Activated T-cell treated with anti-CD3 and anti-CD28 coated beads, Interleukin-2, amount 50 U/mL, for 4 hours (primary cell): ENCODE results near the gene MED27. TPM values are rescaled to one million over a fixed set of nuclear protein-coding genes. Genes with fewer than 3 reads are reported as not detected.
"Not testable (repeated sequence)": the region's sequence is repeated elsewhere in the genome, so short reads cannot be mapped to it uniquely, and the experiment has no call there.

Experiments
- ATAC-seq, 2 donors: fragments of 200-7000 bp; cut with Tn5 transposase; one replicate each; pipeline ENCODE4 v1.10.0; 2021
- DNase-seq: peaks from one replicate; pipeline ENCODE4 v3.0.0-alpha.2; 2020
- H3K27me3 Mint-ChIP-seq: one replicate; pipeline ENCODE4 v1.8.0; 2021; ENCODE audit warnings: low read depth, mixed read lengths
- H3K36me3 Mint-ChIP-seq: one replicate; pipeline ENCODE4 v1.8.0; 2022; ENCODE audit warnings: mixed read lengths; ENCODE audit not compliant: insufficient read depth
- H3K4me1 Mint-ChIP-seq: one replicate; pipeline ENCODE4 v1.8.0; 2021; ENCODE audit warnings: low read depth, mixed read lengths
- H3K4me3 Mint-ChIP-seq: one replicate; pipeline ENCODE4 v1.8.0; 2021; ENCODE audit warnings: mild to moderate bottlenecking, moderate library complexity, mixed read lengths
- H3K9me3 Mint-ChIP-seq: one replicate; pipeline ENCODE4 v1.8.0; 2021; ENCODE audit warnings: mixed read lengths
- total RNA-seq, 3 donors: library from RNA; stranded (reverse); gene quantifications; one replicate each; pipeline ENCODE4 v1.2.1, GENCODE V29; 2021

MED27 gene
- total RNA-seq, 3 donors from 2014 or later, result 43.6 to 47.8 (median 46.1) TPM

DNA sequence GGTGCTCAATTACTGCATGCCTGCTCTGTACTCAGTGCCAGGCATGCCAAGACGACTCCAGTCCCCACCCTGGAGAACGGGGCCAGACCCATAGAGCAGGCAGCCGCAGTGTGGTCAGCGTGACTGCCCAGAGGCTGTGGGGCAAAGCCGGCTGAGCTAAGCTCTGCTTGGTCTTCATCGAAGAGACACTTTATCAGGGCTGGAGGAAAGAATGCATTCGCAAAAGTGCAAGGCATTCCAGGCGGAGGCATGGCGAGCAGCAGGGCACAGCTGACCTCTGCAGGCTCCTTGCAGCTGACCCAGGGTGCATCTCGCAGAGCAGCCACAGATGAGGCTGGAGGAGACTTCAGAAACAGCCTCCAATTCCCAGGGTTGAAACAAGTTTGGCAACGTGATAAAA is 13.6 kb downstream of the MED27 start:
- Mint-ChIP-seq H3K9me3 (no peaks in the 10 kb centered on the region), H3K4me3 (no peak overlapping the region), H3K36me3 (peaks cover 23% of the 10 kb centered on the region), H3K27me3 (no peaks in the 10 kb centered on the region), H3K4me1 (peaks cover 8% of the 10 kb centered on the region)
- no peak for DNase-seq
- no peak for ATAC-seq

DNA sequence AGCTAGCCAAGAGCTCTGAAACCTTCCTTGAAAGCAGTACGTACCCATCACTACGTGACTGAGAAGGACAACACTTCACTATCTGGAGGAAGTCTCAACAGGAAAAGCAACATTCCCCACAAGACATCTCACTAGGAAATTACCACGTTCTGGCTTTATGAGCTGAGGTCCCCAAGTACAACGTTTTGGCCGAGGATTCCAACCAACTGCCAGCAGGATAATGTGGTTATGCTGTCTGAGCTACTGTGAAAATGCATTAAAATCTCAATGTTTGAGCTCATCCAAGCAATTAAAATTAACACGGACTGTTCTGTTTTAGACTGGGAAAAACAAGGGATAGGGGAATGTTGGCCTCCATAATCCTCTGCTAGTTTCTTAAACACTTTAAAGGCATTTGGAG is 16.4 kb downstream of the MED27 start:
- peaks cover 29% of the 10 kb centered on the region for H3K36me3 Mint-ChIP-seq
- H3K9me3 Mint-ChIP-seq, result peaks cover 10% of the 10 kb centered on the region
- no peak for ATAC-seq
- H3K4me1 Mint-ChIP-seq, result peaks cover 8% of the 10 kb centered on the region
- H3K4me3 Mint-ChIP-seq, result no peak overlapping the region
- no peak for DNase-seq
- no peaks in the 10 kb centered on the region for H3K27me3 Mint-ChIP-seq

DNA sequence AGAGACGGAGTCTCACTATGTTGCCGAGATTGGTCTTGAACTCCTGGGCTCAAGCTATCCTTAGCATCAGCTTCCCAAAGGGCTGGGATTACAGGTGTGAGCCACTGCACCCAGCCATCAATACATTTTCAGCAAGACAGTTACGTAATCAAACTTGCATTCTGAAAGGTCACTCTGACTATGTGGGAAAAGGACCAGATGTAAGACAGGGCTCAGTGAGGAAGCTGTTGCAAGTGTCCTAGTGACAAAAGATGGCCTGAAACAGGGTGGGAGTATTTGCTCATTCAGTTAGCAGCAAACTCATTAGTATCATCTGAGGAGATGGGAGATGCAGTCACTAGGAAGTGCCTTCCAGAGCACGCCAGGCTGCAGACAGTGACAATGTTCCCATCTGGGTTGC is 16.9 kb downstream of the MED27 start:
- Mint-ChIP-seq H3K27me3 (no peaks in the 10 kb centered on the region), H3K9me3 (peaks cover 10% of the 10 kb centered on the region), H3K36me3 (peaks cover 30% of the 10 kb centered on the region), H3K4me3 (no peak overlapping the region), H3K4me1 (peaks cover 8% of the 10 kb centered on the region)
- DNase-seq, result no peak
- no peak for ATAC-seq

DNA sequence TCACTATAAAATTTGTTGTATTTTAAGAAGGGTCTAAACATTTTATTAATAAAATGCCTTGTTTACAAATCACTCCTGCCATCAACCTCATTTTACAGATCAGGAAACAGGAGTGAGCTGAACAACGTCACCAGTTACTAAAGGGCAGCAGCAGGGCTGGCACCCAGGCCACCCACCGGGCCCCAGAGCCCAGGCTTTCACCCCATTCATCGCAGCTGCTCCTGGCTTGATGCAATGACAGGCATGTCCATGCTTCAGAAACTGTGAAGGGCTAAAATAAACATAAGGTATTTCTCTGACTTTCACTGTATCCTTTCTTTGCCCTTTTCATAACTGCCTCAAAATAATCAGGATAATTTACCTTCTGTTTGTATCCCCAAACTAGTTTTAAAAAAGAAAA is 18.1 kb downstream of the MED27 start:
- ATAC-seq, result no peak
- Mint-ChIP-seq H3K36me3 (peaks cover 27% of the 10 kb centered on the region), H3K27me3 (no peaks in the 10 kb centered on the region), H3K4me3 (no peak overlapping the region), H3K4me1 (peaks cover 4% of the 10 kb centered on the region), H3K9me3 (peaks cover 10% of the 10 kb centered on the region)
- no peak for DNase-seq

DNA sequence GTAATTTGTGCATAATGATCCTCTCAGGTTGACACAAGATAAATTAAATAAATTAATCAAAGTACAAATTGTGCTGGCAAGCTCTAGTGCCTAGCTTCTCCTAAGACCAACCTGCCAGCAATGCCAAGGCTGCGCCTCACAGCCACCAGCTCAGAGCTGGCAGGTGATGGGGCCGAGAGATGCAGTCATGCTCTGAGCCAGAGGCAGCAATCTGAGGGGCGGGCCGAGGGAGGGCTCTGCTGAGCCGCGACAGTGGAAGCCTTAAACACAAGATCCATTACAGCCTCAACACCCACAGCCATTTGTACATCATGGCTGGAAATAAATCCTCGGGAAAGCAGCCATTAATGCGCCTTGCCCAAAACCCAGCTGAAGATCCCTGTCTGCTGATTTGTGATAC is 20.3 kb downstream of the MED27 start:
- Mint-ChIP-seq H3K4me3 (no peak overlapping the region), H3K9me3 (peaks cover 10% of the 10 kb centered on the region), H3K36me3 (peaks cover 27% of the 10 kb centered on the region), H3K27me3 (no peaks in the 10 kb centered on the region), H3K4me1 (peaks cover 16% of the 10 kb centered on the region)
- ATAC-seq (no peak), DNase-seq (no peak)

DNA sequence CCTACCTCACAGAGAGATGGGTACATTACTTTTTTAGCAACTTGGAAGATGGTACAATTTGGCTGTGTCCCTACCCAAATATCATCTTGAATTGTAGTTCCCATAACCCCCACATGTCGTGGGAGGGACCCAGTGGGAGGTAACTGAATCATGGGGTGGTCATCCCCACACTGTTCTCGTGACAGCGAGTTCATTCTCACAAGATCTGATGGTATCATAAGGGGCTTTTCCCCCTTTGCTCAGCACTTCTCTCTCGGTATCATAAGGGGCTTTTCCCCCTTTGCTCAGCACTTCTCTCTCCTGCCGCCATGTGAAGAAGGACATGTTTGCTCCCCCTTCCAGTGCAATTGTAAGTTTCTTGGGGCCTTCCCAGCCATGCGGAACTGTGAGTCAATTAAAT is 21.4 kb downstream of the MED27 start:
- not testable (repeated sequence) for DNase-seq, ATAC-seq, H3K27me3 Mint-ChIP-seq, H3K4me3 Mint-ChIP-seq
- Mint-ChIP-seq H3K36me3 (peaks cover 21% of the 10 kb centered on the region), H3K4me1 (peaks cover 16% of the 10 kb centered on the region), H3K9me3 (peaks cover 10% of the 10 kb centered on the region)

DNA sequence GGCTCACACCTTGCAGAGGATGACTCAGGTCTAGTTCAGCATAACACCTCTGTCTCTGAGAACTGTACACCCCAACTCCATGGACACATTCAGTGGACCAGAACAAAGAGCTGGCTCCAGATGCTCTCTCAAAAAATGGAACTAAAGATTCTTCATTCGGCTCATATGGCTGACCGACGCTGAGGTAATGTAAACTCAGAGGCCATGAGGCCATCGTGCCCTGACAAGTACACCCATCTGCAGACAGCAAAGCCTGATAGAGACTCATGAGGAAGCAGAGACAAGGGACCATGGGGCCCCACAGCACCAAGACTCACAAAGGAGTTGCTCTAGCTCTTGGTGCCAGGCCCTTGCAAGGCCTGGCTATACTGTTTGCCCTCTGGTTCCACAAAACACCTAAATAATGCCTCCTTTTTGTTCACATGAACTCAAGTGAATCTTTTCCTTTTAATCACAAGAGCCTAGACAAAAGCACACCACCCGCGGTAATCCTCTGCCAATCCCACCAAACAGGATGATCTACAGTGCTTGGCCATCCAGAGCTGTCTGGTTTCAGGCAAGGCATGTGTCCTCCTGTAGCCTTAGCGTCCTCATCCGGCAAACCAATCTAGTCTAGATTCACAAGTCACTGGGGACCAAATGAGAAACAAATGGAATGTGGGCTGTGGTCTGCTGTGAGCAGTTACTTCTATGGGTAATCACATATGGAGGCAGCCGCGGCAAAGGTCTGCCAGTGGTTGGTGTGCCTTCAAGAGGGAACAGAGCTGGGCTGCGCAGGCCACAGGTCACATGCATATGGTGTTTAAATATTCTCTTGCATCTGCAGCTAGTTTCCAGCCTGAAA is 22.7 kb downstream of the MED27 start:
- Mint-ChIP-seq H3K9me3 (peaks cover 10% of the 10 kb centered on the region), H3K36me3 (peaks cover 22% of the 10 kb centered on the region), H3K27me3 (no peaks in the 10 kb centered on the region), H3K4me3 (no peak overlapping the region), H3K4me1 (peaks cover 15% of the 10 kb centered on the region)
- no peak for ATAC-seq
- no peak for DNase-seq

DNA sequence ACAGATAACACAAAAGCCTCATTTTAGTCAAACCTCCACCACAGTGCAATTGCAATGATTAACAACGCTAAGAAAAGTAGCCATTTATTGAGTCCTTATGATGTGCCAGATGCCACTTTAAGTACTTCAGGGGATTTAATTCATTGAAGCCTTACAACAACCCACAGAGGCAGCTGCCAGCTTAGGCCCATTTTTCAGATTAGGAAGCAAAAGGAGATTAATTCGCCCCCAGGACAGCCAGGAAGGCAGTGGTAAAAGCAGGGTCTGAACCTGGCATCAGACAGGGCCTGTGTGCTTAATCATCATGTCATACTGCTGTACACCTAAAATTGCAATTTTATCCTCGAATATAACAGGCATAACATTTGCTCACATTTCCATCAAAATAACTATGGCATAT is 23.9 kb downstream of the MED27 start:
- DNase-seq, result no peak
- Mint-ChIP-seq H3K4me3 (no peak overlapping the region), H3K4me1 (peaks cover 15% of the 10 kb centered on the region), H3K27me3 (no peaks in the 10 kb centered on the region), H3K36me3 (peaks cover 20% of the 10 kb centered on the region), H3K9me3 (peaks cover 10% of the 10 kb centered on the region)
- ATAC-seq, result no peak

DNA sequence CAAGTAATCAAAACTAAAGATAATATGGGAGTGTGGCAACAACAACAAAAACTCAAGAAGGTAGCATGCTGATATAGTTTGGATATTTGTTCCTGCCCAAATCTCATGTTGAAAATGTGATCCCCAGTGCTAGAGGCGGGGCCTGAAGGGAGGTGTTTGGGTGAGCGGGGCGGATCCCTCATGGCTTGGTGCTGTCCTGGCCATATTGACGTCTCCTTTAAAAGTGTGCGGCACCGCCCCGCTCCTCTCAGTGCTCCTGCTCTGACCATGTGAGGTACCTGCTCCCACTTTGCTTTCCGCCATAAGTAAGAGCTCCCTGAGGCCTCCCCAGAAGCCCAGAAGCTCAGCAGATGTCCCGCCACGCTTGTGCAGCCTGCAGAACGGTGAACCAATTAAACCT is 25.6 kb downstream of the MED27 start:
- no peak for ATAC-seq
- H3K4me1 Mint-ChIP-seq, result peaks cover 20% of the 10 kb centered on the region
- H3K27me3 Mint-ChIP-seq, result no peaks in the 10 kb centered on the region
- H3K36me3 Mint-ChIP-seq, result peaks cover 17% of the 10 kb centered on the region
- DNase-seq, result no peak
- H3K4me3 Mint-ChIP-seq, result no peak overlapping the region
- peaks cover 7% of the 10 kb centered on the region for H3K9me3 Mint-ChIP-seq

DNA sequence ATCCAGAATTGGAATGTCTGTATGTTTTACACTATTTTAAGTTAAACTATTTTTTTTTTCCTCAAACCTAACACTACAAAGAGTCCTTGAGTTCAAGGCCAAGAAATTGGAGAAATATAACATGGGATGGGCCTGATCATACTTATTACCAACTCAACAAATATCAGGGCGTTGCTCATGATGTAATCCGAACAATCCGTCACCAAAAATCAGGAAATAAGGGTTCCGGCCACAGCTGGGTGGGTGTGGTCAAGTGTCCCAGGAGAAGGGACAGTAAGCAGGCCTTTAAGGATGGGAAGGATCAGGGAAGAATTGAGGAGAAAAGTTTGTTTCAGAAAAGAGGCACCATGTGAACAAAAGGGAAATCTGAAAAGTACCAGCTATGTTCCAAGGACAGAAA is 29.8 kb downstream of the MED27 start:
- Mint-ChIP-seq H3K36me3 (peaks cover 8% of the 10 kb centered on the region), H3K4me1 (peaks cover 22% of the 10 kb centered on the region), H3K4me3 (no peak overlapping the region), H3K27me3 (no peaks in the 10 kb centered on the region), H3K9me3 (no peaks in the 10 kb centered on the region)
- DNase-seq (no peak), ATAC-seq (no peak)

DNA sequence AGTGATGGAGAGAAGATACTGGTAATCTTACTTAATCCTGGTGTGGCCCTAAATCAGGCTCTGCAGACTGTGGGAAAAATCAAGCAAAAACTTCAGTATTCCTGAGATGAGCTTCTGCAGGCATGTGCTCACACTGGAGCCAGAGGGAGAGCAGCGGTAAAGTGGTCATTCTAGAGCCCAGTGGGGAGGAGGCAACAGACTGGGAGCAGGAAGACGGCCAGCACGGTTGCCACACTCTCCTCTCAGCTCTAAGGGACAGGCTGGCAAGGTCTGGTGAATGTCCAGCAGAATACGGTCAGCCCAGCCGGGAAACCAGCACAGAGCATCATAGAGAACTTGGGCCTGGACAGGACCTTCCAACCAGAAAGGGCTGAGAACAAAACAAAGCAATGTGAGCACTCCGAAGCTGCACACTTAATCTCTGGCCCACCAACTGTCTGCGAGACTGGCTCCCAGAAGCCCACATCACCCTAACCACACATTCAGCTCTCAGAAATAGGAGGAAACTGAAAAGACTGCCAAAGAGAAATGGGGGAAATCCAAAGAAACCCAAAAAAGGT is 30.3 kb downstream of the MED27 start:
- H3K4me1 Mint-ChIP-seq, result peaks cover 19% of the 10 kb centered on the region
- H3K27me3 Mint-ChIP-seq, result no peaks in the 10 kb centered on the region
- ATAC-seq (no peak), DNase-seq (no peak)
- no peak overlapping the region for H3K4me3 Mint-ChIP-seq
- peaks cover 8% of the 10 kb centered on the region for H3K36me3 Mint-ChIP-seq
- no peaks in the 10 kb centered on the region for H3K9me3 Mint-ChIP-seq

DNA sequence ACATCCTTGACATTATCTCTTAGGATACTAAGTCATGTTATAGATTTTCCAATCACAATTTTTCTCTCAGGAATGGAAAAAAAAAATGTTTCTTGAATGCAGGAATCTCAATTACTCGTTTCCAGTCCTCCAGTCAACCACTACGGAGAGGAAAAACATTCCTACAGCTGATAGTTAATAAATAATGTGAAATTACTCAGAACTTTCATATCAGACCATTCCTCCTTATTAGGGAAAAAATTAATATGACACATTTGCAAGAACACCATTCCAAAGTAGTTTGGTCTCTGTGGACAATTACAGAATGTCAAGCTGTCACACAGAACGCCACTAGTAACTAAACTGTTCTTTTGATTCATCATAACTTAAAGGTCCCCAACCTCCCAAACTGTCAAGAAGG is 31.5 kb downstream of the MED27 start:
- DNase-seq (no peak), ATAC-seq (no peak)
- Mint-ChIP-seq H3K4me3 (no peak overlapping the region), H3K9me3 (no peaks in the 10 kb centered on the region), H3K36me3 (peaks cover 8% of the 10 kb centered on the region), H3K27me3 (no peaks in the 10 kb centered on the region), H3K4me1 (peaks cover 18% of the 10 kb centered on the region)

DNA sequence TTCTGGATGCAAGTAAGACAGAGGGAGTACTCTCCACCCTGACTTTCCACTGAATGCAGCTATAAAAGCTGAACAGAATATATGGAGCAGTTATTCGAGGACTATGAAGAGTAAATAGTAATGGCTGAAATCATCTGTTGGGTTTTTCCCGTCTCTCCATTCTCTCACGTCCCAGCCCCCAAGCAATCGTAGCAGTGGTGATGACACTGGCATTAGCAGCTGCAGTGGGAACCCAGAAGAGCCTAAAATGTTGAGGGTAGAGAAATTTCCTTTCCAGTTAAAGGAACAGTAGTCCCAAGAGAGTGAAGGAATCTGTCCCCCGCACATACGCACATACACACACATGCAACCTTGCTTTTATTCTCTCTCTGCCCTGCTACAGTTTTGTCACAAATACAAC is 33.2 kb downstream of the MED27 start:
- Mint-ChIP-seq H3K27me3 (no peaks in the 10 kb centered on the region), H3K4me1 (peaks cover 16% of the 10 kb centered on the region), H3K4me3 (no peak overlapping the region), H3K9me3 (no peaks in the 10 kb centered on the region), H3K36me3 (peaks cover 5% of the 10 kb centered on the region)
- ATAC-seq, result no peak
- DNase-seq, result no peak

DNA sequence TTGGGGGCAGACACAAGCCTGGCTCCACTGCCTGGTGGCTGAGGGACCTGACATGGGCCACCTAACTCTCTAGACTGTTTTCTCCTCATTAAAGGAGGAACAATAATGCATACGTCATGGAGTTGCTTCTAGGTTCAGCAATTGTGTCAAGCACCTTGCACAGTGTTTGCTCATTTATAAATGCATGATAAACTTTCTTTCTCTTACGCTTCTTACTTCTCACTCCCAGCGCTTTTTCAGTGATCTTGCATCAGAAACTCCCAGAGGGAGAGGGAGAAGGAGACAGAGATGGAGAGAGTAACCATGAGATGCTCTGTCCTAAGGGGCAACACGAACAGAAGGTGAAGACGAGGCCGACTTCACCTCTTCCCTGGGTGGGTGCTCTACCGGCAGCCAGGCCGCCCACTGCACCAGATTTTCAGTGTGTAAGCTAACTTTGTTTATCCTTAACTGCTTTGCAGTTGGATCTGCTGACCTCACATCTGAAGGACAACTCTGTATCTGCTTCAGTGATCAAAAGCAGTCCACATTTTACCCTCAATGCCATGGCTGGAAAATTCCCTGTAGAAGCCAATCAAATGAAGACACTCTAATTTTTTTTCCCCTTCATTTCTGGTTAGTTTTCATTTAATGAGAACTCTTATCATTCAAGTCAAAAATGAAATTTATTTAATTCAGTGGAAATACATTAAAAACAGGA is 35.3 kb downstream of the MED27 start:
- ATAC-seq (no peak), DNase-seq (no peak)
- no peak overlapping the region for H3K4me3 Mint-ChIP-seq
- H3K27me3 Mint-ChIP-seq, result no peaks in the 10 kb centered on the region
- H3K4me1 Mint-ChIP-seq, result peaks cover 13% of the 10 kb centered on the region
- no peaks in the 10 kb centered on the region for H3K9me3 Mint-ChIP-seq
- H3K36me3 Mint-ChIP-seq, result peaks cover 9% of the 10 kb centered on the region

DNA sequence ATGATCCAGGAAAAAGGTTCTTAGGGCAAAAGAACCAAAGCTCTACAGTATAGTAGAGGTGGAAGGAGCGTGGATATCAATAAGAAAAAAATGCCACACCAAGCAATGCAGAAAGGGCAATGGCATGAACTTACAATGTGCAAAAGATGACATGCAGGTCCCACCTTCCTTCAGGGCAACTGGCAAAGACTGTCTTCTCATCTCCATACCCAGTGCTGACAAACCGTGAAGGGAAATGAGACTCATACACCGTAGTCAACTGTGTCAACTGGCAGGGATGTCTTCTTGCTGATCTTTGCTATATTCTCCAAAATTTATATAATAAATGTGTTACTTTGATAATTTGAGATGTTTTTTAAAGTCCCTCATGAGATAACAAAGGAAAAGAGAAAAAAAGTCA is 36.0 kb downstream of the MED27 start:
- Mint-ChIP-seq H3K4me1 (peaks cover 7% of the 10 kb centered on the region), H3K27me3 (no peaks in the 10 kb centered on the region), H3K9me3 (no peaks in the 10 kb centered on the region), H3K4me3 (no peak overlapping the region), H3K36me3 (peaks cover 6% of the 10 kb centered on the region)
- DNase-seq, result no peak
- ATAC-seq, result no peak
